ENCODE results near the gene MRPL23. TPM values are rescaled to one million over a fixed set of nuclear protein-coding genes. Genes with fewer than 3 reads are reported as not detected.

MRPL23 gene
- polyA plus RNA-seq, 1 donor (not counting 4 experiments of a cell fraction or from before 2014, with no cell fraction given) = 68.2 TPM

DNA sequence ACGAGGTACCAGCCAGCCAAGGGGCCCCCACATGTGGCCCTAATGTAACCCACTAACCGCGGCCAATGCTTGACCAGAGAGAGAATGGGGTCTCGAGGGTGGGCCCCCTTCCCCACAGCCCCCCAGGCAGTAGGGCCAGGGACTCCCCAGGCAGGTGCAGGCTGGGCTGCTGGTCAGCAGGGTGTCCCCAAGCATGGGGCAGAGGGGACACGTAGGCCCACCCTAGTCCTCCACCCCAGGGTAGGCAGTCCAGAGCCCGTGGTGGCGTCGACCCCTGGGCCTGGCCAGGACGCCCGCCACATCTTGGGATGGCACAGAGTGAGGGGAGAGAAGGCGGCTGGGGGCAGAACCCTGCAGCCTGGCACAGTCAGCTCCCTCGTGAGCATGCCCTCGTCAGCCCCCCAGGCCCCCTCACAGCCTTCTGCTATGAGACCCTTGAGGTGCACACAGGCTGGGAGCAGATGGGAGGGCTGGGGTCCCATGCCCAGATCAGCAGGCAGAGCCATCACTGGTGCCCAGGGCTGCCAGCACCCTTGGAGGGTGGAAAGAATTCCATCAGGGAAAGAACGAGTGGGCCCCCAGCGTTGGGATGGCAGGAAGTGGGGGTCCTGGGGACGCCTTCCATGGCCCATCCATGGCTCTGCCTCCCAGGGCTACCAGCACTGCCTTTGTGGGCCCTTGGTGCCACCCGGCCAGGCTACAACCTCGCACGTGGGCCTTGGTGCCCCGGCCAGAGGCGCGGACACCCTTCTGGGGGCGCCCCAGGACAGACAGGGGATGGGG, 21.6 kb upstream of the MRPL23 start:
- no peak for DNase-seq (ENCODE audit: low read depth, low spot score)
- Histone ChIP-seq H4K20me1 (ENCODE audit: control insufficient read depth, extremely low read depth, insufficient read depth, low read length) (no peaks in the 10 kb centered on the region), H3K4me3 (ENCODE audit: control insufficient read depth in 2 of 3, extremely low read depth in 1 of 3, insufficient read depth in 2 of 3, low read depth in 1 of 3, low read length in 3 of 3) (no peak overlapping the region), H2AFZ (ENCODE audit: control insufficient read depth, low read length) (no peak overlapping the region), H3K79me2 (ENCODE audit: control insufficient read depth, insufficient read depth, low read length) (no peaks in the 10 kb centered on the region), H3K27me3 (ENCODE audit: control insufficient read depth, extremely low read depth, insufficient read depth, low read length) (peaks cover 7% of the 10 kb centered on the region), H3K36me3 (ENCODE audit: control insufficient read depth in 2 of 2, extremely low read depth in 1 of 2, insufficient read depth in 2 of 2, low read length in 2 of 2) (no peaks in the 10 kb centered on the region), H3K9ac (ENCODE audit: control insufficient read depth, extremely low read depth, insufficient read depth, low read length) (no peak overlapping the region), H3K27ac (ENCODE audit: control insufficient read depth, insufficient read depth, low read length) (no peak overlapping the region), H3K4me2 (ENCODE audit: control insufficient read depth, extremely low read depth, insufficient read depth, low read depth, low read length) (no peak overlapping the region), H3K9me3 (ENCODE audit: control insufficient read depth, low read depth, low read length) (no peaks in the 10 kb centered on the region), H3K9me1 (ENCODE audit: control insufficient read depth, extremely low read depth, insufficient read depth, low read length) (no peaks in the 10 kb centered on the region), H3K4me1 (ENCODE audit: control insufficient read depth, extremely low read depth, insufficient read depth, low read length) (peaks cover 5% of the 10 kb centered on the region)
- dilution Hi-C loops (cut with MboI; ENCODE audit: extremely low pct_ligation_motif_present, low sequenced_read_pairs) = no loop called here
- FAIRE-seq = no peak
- TF ChIP-seq, protein P1, sequence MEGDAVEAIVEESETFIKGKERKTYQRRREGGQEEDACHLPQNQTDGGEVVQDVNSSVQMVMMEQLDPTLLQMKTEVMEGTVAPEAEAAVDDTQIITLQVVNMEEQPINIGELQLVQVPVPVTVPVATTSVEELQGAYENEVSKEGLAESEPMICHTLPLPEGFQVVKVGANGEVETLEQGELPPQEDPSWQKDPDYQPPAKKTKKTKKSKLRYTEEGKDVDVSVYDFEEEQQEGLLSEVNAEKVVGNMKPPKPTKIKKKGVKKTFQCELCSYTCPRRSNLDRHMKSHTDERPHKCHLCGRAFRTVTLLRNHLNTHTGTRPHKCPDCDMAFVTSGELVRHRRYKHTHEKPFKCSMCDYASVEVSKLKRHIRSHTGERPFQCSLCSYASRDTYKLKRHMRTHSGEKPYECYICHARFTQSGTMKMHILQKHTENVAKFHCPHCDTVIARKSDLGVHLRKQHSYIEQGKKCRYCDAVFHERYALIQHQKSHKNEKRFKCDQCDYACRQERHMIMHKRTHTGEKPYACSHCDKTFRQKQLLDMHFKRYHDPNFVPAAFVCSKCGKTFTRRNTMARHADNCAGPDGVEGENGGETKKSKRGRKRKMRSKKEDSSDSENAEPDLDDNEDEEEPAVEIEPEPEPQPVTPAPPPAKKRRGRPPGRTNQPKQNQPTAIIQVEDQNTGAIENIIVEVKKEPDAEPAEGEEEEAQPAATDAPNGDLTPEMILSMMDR (optimal IDR thresholded peaks at IDR 0.05 in 1 of 3, IDR thresholded peaks at IDR 0.05 in 1 of 3, conservative IDR thresholded peaks at IDR 0.05 in 1 of 3; ENCODE audit: extremely low read depth in 1 of 3, insufficient read depth in 2 of 3, low read length in 3 of 3) = no peak
- TF ChIP-seq EZH2 (IDR thresholded peaks at IDR 0.05; ENCODE audit: low read length) = no peak

GRCh38 chr11:1926156-1927025, 20.7 kb upstream of the MRPL23 start:
- H3K27me3 ChIP-seq (ENCODE audit: control insufficient read depth, extremely low read depth, insufficient read depth, low read length) = peaks cover 5% of the 10 kb centered on the region
- dilution Hi-C loops (cut with MboI; ENCODE audit: extremely low pct_ligation_motif_present, low sequenced_read_pairs) = no loop called here
- DNase-seq (ENCODE audit: low read depth, low spot score) (no peak), FAIRE-seq (no peak)
- no peak overlapping the region for H3K9ac ChIP-seq (ENCODE audit: control insufficient read depth, extremely low read depth, insufficient read depth, low read length)
- H3K4me2 ChIP-seq (ENCODE audit: control insufficient read depth, extremely low read depth, insufficient read depth, low read depth, low read length) = no peak overlapping the region
- no peak overlapping the region for H3K27ac ChIP-seq (ENCODE audit: control insufficient read depth, insufficient read depth, low read length)
- TF ChIP-seq, protein P1 (optimal IDR thresholded peaks at IDR 0.05 in 1 of 3, IDR thresholded peaks at IDR 0.05 in 1 of 3, conservative IDR thresholded peaks at IDR 0.05 in 1 of 3; ENCODE audit: extremely low read depth in 1 of 3, insufficient read depth in 2 of 3, low read length in 3 of 3) = no peak
- TF ChIP-seq EZH2 (IDR thresholded peaks at IDR 0.05; ENCODE audit: low read length) = no peak
- no peaks in the 10 kb centered on the region for H3K9me1 ChIP-seq (ENCODE audit: control insufficient read depth, extremely low read depth, insufficient read depth, low read length)
- no peaks in the 10 kb centered on the region for H3K36me3 ChIP-seq (ENCODE audit: control insufficient read depth in 2 of 2, extremely low read depth in 1 of 2, insufficient read depth in 2 of 2, low read length in 2 of 2)
- H3K9me3 ChIP-seq (ENCODE audit: control insufficient read depth, low read depth, low read length) = no peaks in the 10 kb centered on the region
- peaks cover 5% of the 10 kb centered on the region for H3K4me1 ChIP-seq (ENCODE audit: control insufficient read depth, extremely low read depth, insufficient read depth, low read length)
- no peaks in the 10 kb centered on the region for H4K20me1 ChIP-seq (ENCODE audit: control insufficient read depth, extremely low read depth, insufficient read depth, low read length)
- no peak overlapping the region for H3K4me3 ChIP-seq (ENCODE audit: control insufficient read depth in 2 of 3, extremely low read depth in 1 of 3, insufficient read depth in 2 of 3, low read depth in 1 of 3, low read length in 3 of 3)
- H2AFZ ChIP-seq (ENCODE audit: control insufficient read depth, low read length) = no peak overlapping the region
- H3K79me2 ChIP-seq (ENCODE audit: control insufficient read depth, insufficient read depth, low read length) = no peaks in the 10 kb centered on the region

Measured in keratinocyte (primary cell).